Activated CD8-positive, alpha-beta memory T cell treated with anti-CD3 and anti-CD28 coated beads for 1 hour (primary cell): ENCODE data around the gene KLHL30.

Source experiments
- DNase-seq, 2 donors: peaks; one replicate each; pipeline ENCODE4 v3.0.0-alpha.2; 2020; ENCODE audit warnings: low read depth in 1 of 2; ENCODE audit errors: extremely low read depth in 1 of 2

Gene KLHL30

GRCh38 chr2:238117199-238118154, 21.0 kb upstream of the KLHL30 start:
- no peak for DNase-seq

GRCh38 chr2:238119756-238120462, 18.6 kb upstream of the KLHL30 start:
- DNase-seq = no peak

GRCh38 chr2:238120463-238121298, 17.8 kb upstream of the KLHL30 start:
- no peak for DNase-seq

GRCh38 chr2:238121511-238122286, 16.8 kb upstream of the KLHL30 start:
- DNase-seq = no peak

- DNase-seq = no peak
Measured at GRCh38 chr2:238122287-238123217, 15.9 kb upstream of the KLHL30 start.

GRCh38 chr2:238123218-238123971, 15.1 kb upstream of the KLHL30 start:
- no peak for DNase-seq

GRCh38 chr2:238123991-238124470, 14.4 kb upstream of the KLHL30 start:
- DNase-seq = no peak

GRCh38 chr2:238124488-238125126, 13.9 kb upstream of the KLHL30 start:
- no peak for DNase-seq

- DNase-seq = no peak
Measured at GRCh38 chr2:238125127-238125885, 13.2 kb upstream of the KLHL30 start.

GRCh38 chr2:238126338-238126737, 12.1 kb upstream of the KLHL30 start:
- no peak for DNase-seq

- DNase-seq = no peak
Measured at GRCh38 chr2:238126775-238127164, 11.7 kb upstream of the KLHL30 start.

- DNase-seq = no peak
Measured at GRCh38 chr2:238127165-238128060, 11.1 kb upstream of the KLHL30 start.

GRCh38 chr2:238128061-238128440, 10.4 kb upstream of the KLHL30 start:
- no peak for DNase-seq

GRCh38 chr2:238128534-238129001, 9.9 kb upstream of the KLHL30 start:
- DNase-seq = no peak

GRCh38 chr2:238129166-238130010, 9.1 kb upstream of the KLHL30 start:
- no peak for DNase-seq
